ENCODE data around the gene TEAD4. TPM values are rescaled to one million over a fixed set of nuclear protein-coding genes. Genes with fewer than 3 reads are reported as not detected.

TEAD4 gene
- total RNA-seq, 1 experiment from 2014 or later = 43.2 TPM

- TF ChIP-seq REST (IDR thresholded peaks at IDR 0.05; ENCODE audit: low read depth) (no peak), RAD21 (IDR thresholded peaks at IDR 0.05; ENCODE audit: low read depth) (no peak), ELF1 (IDR thresholded peaks at IDR 0.05; ENCODE audit: borderline replicate concordance, low read depth) (no peak), SRF (IDR thresholded peaks at IDR 0.05; ENCODE audit: low read depth) (no peak), CBX3 (IDR thresholded peaks at IDR 0.05; ENCODE audit: low read depth) (no peak)
Observed at GRCh38 chr12:3055704-3056467, 96.7 kb downstream of the TEAD4 start (continued).

- Histone ChIP-seq H3K4me2 (ENCODE audit: low read length) (no peak overlapping the region), H3K27me3 (ENCODE audit: insufficient read depth, low read length) (peaks cover 8% of the 10 kb centered on the region; the same call in 1 of the 2 replicates), H3K4me3 (replicated peaks in 1 of 2; ENCODE audit: low read depth in 1 of 2, low read length in 2 of 2) (no peak overlapping the region), H3K79me2 (ENCODE audit: insufficient read depth, low read length) (no peaks in the 10 kb centered on the region), H4K20me1 (ENCODE audit: insufficient read depth) (no peaks in the 10 kb centered on the region), H3K27ac (ENCODE audit: low read depth, low read length) (no peak overlapping the region), H3K9ac (ENCODE audit: low read length) (no peak overlapping the region), H2AFZ (ENCODE audit: low read depth, low read length, poor library complexity, severe bottlenecking) (no peak overlapping the region), H3K36me3 (ENCODE audit: control insufficient read depth in 1 of 2, insufficient read depth in 2 of 2, low read length in 2 of 2) (no peaks in the 10 kb centered on the region), H3K9me3 (ENCODE audit: control insufficient read depth in 1 of 2, insufficient read depth in 1 of 2, low read depth in 1 of 2, low read length in 2 of 2) (peaks cover 0 to 5% of the 10 kb centered on the region in 2 experiments; a peak in 1 of 4 replicates), H3K9me2 (ENCODE audit: insufficient read depth) (no peaks in the 10 kb centered on the region), H3K4me1 (ENCODE audit: control insufficient read depth in 1 of 2, insufficient read depth in 2 of 2, low read length in 2 of 2) (peaks cover 8 to 11% of the 10 kb centered on the region in 2 experiments)
- DNase-seq (ENCODE audit: low read depth, low spot score) (no peak), ATAC-seq (no peak)
- TF ChIP-seq SRF (IDR thresholded peaks at IDR 0.05; ENCODE audit: low read depth) = no peak
- TF ChIP-seq TCF7L2 (IDR thresholded peaks at IDR 0.05; ENCODE audit: borderline replicate concordance, extremely low read depth, insufficient read depth, insufficient read length) = no peak
- TF ChIP-seq EZH2 (IDR thresholded peaks at IDR 0.05) = no peak
- TF ChIP-seq EZH2phosphoT487 (IDR thresholded peaks at IDR 0.05; ENCODE audit: borderline replicate concordance) = no peak
- no peak for TF ChIP-seq POLR2AphosphoS5 (IDR thresholded peaks at IDR 0.05; ENCODE audit: low read depth, low read length)
- TF ChIP-seq MAX (IDR thresholded peaks at IDR 0.05) = no peak
- no peak for TF ChIP-seq YY1 (IDR thresholded peaks at IDR 0.05; ENCODE audit: extremely low read depth, insufficient replicate concordance, low read depth, low read length)
- TF ChIP-seq SIN3A (IDR thresholded peaks at IDR 0.05; ENCODE audit: low read depth) = no peak
- no peak for TF ChIP-seq JUND (IDR thresholded peaks at IDR 0.05)
- TF ChIP-seq POLR2A (IDR thresholded peaks at IDR 0.05; ENCODE audit: borderline replicate concordance, extremely low read depth, insufficient read depth, insufficient read length) = no peak
- TF ChIP-seq ELF1 (IDR thresholded peaks at IDR 0.05; ENCODE audit: borderline replicate concordance, low read depth) = no peak
- no peak for TF ChIP-seq ZNF274 (IDR thresholded peaks at IDR 0.05; ENCODE audit: low read depth, low read length)
- no peak for TF ChIP-seq ATF3 (IDR thresholded peaks at IDR 0.05)
- TF ChIP-seq ZBTB33 (IDR thresholded peaks at IDR 0.05; ENCODE audit: extremely low read depth, insufficient replicate concordance, low read length) = no peak
- no TSS peak for BruUV-seq (replicated peaks)
- intact Hi-C loops (cut with micrococcal nuclease) = no loop called here
- ChIA-PET RAD21 (ENCODE audit: low non-redundant PET in 1 of 2, low total read pairs in 2 of 2, uncharacterized antibody in 2 of 2, unreplicated experiment in 2 of 2) (no interaction called here), POLR2A (no interaction called here), CTCF (interaction anchor here (1.8 kb wide), 1 partner anchor 12 kb away, joined by 6 read pairs; no protein-coding TSS in a partner anchor)
Observed at GRCh38 chr12:3061059-3061458, 101.9 kb downstream of the TEAD4 start.
